Lower leg skin (tissue), 3 donors: Measurements from ENCODE around the gene ACADVL.

Experiments used
- POLR2A ChIP-seq, 2 donors: fragments of 450-650 bp; IDR thresholded peaks; one replicate each; pipeline ENCODE4 v1.6.1; 2016 to 2017; ENCODE audit warnings: antibody characterized with exemption in 2 of 2, mild to moderate bottlenecking in 1 of 2, moderate library complexity in 1 of 2
- TF ChIP-seq, protein P1 (sequence below), 3 donors: fragments of 450-650 bp; IDR thresholded peaks; one replicate each; pipeline ENCODE4 v1.5.1; 2016; ENCODE audit warnings: antibody characterized with exemption in 3 of 3, mild to moderate bottlenecking in 3 of 3, moderate library complexity in 2 of 3

- TF ChIP-seq, protein P1, sequence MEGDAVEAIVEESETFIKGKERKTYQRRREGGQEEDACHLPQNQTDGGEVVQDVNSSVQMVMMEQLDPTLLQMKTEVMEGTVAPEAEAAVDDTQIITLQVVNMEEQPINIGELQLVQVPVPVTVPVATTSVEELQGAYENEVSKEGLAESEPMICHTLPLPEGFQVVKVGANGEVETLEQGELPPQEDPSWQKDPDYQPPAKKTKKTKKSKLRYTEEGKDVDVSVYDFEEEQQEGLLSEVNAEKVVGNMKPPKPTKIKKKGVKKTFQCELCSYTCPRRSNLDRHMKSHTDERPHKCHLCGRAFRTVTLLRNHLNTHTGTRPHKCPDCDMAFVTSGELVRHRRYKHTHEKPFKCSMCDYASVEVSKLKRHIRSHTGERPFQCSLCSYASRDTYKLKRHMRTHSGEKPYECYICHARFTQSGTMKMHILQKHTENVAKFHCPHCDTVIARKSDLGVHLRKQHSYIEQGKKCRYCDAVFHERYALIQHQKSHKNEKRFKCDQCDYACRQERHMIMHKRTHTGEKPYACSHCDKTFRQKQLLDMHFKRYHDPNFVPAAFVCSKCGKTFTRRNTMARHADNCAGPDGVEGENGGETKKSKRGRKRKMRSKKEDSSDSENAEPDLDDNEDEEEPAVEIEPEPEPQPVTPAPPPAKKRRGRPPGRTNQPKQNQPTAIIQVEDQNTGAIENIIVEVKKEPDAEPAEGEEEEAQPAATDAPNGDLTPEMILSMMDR (IDR thresholded peaks at IDR 0.05), result no peak
- no peak for TF ChIP-seq POLR2A (IDR thresholded peaks at IDR 0.05)
Observed at GRCh38 chr17:7183433-7184090, 36.2 kb upstream of the ACADVL start.
